HG02678 (cell line): ENCODE measurements around the gene MAD1L1.
A peak's percentile ranks its signal among the peaks of the same experiment; 100 is the strongest.

Experiments
- ATAC-seq: cut with Tn5 transposase; IDR thresholded peaks from one replicate; pipeline ENCODE4 v1.9.1; 2021; ENCODE audit warnings: mild to moderate bottlenecking, moderate library complexity; ENCODE audit not compliant: unreplicated experiment

Gene MAD1L1

DNA sequence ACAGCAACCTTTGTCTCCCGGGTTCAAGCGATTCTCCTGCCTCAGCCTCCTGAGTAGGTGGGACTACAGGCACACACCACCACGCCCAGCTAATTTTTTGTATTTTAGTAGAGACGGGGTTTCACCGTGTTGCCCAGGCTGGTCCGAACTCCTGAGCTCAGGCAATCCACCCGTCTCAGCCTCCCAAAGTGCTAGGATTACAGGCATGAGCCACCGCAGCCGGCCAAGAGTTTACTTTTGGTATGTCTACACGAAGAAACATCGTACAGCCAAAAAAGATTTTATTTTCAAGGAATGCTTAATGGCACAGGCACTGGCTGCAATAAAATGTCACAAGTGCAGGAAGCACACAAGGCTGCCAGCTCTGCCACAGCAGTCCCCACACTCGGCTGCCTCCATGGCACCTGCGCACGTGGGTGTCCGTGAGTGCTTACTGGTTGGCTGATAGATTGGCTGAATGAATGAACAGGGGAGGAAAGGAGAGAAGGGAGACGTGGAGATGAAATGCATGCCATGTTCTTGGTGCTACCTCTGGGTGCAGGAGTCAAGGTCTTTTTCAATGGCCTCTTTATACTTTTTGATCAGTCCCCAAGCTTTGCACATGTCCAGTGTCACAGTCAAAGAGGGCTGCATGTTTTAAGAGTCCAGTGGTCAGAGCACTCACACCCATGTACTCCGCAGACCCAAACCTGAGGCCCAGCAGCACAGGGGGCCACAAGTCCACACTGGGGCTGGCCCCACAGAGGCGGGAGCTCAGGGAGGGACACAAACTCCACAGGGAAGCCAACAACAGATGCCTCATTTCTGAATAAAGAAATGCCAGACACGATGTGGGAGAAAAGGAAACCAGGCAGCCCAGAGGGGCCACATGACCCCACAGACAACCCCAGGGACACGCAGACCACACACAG, 198.2 kb downstream of the MAD1L1 start:
- no peak for ATAC-seq

DNA sequence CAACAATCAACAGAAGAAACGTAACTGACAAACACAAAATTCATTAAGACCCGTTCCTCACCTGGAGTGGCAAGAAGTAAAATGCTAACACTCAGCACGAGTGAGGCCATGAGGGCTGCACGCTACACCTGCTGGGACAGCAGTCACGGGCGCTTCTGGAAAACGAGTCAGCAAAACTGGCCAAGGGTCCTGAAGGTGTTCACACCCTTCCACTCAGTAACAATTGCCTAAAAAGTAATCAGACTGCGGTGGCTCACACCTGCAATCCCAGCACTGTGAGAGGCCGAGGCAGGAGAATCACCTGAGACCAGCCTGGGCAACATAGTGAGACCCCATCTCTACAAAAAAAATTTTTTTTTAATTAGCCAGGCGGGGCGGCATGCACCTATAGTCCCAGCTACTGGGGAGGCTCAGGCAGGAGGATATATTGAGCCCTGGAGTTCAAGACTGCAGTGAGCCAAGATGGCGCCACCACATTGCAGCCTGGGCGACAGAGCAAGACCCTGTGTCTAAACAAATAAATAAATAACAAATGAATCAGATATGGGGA, 199.1 kb downstream of the MAD1L1 start:
- no peak for ATAC-seq

DNA sequence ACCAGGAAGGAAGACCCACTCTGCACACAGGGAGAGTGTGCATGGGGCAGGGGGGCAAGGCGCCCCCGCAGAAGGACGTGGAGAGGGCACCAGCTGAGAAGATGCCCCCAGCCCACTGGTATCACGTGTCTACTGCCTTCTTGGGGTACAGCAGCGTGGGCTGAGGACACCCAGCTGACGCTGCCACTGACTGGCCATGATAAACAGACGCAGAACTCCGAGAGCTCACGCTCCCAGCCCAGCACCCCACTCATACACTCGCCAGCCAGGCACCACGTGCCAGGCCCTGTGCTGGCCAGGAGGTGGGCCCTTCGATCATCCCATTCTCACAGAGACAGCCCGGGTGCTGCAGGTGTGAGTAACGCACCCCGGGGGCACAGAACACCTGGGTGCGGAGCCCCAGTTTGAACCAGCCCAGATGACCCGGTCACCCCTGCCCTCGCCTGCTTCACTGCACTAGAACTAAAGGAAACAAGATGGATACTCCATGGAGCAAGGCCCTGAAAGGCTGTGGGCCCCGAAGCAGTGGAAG, 199.8 kb downstream of the MAD1L1 start:
- ATAC-seq: no peak

DNA sequence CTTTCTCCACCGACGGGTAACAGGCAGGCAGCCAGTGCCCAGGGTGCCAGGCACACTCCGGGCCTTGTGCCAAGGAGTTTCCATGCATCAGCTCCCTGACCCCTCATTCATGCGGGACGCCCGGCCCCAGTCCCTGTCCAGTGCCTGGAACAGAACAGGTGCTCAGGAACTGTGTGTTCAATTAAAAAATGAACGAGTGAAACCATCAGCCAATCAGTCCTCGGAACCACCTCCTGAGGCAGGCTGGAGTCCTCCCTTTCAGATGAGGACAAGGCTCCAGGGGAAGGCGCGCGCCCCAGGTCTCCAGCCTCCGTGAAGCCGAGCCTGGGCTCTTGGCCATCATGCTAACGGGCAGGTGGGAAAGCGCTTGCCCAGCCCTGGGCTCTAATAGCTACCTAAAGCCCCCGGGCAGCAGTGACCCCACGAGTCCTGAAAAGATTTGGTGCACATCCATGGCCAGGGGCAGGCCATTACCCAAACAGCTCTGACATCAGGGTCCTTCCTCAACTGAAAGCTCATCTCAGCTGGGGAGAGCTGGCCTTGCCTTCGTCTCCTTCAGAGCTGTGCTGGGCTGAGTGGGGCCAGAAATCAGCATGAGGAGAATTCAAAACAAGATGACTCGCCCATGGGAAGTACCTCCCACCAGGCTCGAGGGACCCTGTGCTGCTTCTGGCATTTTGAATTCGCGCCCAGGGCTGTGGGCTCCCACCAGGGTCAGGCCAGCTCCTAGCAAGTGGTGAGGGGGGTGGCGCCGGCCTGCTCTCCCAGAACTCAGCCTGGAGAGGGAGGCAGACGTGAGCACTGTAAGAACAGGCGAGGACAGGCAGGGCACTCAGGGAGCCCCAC, 200.5 kb downstream of the MAD1L1 start:
- no peak for ATAC-seq

DNA sequence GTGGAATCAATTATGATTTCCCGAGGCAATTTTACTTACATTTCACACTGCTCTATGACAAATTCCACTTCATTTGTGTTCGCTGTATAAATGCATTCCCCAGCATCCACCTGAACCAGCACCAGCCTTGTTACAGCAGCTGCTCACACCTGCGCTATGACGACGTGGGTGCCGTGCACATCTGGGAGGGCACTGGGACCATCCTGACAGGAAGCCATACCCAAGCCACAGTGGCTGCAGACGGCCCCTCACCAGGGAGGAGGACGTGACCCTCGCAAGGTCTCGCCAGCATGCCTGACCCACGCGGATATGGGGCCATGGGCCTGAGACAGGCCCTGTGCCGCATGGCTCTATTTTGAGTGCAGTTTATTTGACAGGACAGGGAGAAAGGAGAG, 201.3 kb downstream of the MAD1L1 start:
- ATAC-seq: no peak

DNA sequence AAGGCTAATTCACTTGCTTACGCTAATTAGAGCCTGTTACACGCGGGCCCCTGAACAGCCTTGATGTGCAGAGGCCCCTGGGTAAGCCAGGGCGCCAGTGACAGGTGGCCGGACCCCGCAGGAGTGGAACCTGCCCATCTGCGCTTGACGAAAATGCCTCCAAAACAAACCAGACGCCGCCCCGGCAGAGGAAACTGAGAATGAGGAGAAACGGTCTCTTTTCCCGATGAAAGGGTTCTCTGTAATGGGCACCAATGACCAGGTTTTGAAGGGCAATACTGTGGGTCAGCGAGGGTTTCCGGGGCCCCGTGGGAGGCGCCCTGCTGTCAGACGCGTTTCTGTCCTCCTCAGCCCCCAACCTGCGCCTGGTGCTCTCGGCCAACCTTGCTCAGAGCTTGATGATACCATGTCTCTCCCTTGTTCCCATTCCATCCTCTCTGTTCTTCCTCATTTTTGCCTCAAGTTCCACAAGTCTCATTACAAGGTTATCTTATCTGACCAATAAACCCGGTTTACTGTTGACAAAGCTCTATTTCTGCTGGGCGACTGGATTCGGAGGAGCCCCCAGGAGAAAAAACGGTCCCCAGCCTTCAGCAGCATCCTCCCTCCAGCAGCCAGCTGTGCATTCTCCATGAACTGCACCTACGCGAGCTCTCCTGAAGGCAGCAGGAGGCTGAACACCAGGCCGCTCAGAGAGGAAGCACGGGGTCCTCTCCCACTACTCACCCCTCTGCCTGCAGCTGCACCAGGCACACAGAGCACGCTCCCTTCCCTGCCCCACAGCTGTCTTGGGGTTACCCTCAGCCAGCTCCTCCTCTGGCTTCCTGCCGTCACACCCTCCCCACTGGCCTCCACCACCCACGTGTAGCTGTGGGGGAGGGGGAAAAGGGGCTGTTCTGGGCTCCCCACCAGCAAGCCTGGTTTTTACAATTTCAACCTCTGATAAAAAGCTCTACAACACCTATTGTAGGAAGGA, 202.0 kb downstream of the MAD1L1 start:
- ATAC-seq: no peak

DNA sequence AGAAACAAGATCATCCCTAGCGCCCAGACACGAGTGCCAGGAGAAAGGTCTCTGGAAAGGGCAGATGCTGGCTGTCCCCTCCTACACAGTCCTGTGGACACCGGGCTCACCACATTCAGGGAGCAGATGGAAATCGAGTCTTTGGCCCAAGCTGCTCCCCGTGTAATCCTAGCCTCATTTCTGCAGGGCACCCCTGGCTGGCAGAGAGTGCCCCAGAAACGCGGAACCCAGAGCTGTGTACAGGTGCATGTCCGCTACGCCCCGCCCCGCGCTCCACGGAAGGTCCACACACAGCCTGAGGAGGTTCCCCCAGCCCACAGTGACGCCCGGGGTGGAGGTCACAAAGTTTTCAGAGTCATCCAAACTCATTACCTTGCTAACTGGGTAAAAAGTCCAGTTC, 202.8 kb downstream of the MAD1L1 start:
- ATAC-seq: no peak

DNA sequence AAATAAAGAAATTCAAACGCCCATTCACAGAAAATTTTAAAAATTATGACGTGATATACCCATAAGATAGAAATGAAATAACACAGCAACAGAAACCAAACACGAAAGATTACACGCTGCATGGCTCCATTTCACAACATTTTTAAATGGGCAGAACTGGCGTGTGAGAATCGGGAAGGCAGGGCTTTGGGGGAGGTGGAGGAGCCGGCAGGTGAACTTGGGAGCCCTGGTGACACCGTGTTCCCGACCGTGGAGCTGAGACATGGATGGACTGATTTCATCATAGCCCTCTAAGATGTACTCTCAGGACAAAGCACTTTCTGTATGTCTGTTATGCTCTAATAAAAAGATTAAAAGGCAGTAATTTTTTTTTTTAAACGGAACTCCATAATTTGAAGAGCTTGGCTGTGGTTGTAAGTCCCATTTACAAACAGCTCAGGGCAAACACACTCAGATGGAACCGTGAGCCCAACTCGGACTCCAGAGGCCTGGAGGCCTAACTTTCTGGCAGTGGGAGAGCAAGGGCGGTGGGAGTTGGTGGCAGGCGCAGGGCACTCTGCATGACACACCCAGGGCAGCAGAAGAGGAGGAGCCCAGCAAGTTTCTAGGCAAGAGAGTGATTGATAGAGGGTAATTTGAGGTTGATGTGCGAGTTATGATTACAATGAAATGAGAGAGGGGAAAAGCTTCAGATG, 203.4 kb downstream of the MAD1L1 start:
- ATAC-seq: no peak

DNA sequence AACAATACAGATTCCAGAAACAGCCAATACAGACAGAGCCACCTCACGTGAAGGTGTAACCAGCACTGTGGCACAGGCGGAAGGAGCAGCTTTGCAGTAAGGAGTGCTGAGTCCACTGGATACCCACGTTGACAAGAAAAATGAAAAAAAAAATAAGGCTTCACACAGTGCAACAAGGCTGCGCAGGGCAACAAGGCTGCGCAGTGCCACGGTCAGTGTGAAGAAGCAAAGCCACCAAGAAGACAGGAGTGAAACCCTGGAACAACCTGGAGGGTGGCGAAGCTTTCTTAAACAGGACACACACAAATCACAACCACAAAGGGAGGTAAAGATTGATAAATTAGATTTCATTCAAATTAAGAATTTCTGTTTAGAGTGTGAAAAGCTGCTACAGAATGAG, 204.0 kb downstream of the MAD1L1 start:
- ATAC-seq: no peak

DNA sequence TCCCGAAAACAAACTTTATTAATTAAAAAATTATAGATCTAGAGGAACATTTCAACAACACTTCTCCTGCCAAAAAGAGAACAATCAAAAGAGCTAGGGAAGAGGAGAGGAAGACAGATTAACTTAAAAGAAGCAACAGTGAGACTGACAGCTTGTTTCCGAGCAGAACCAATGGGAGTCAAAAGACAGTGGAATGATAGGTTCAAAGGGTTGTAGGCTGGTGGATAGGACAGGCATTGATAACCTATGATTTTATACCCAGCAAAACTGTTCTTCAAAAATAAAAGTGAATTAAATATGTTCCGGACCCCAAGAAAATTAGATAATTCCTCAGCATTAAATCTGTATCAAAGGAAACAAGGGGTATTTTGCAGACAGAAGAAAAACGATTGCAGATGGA, 207.6 kb downstream of the MAD1L1 start:
- no peak for ATAC-seq

DNA sequence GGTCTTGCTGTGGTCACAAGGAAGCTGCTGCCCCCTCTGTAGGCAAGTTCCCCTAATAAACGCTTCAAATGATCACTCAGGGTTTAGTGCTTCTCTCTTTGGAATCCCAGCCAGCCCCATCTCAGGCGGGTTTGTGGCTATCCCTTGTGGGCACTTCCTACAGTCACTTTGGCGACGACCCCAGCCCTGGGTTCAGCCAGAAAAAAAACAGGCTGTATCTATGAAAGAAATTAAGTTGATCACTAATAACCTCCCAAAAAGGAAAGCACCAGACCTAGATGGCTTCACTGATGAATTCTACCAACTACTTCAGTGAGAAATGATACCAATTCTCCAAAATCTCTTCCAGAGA, 208.2 kb downstream of the MAD1L1 start:
- ATAC-seq: no peak

DNA sequence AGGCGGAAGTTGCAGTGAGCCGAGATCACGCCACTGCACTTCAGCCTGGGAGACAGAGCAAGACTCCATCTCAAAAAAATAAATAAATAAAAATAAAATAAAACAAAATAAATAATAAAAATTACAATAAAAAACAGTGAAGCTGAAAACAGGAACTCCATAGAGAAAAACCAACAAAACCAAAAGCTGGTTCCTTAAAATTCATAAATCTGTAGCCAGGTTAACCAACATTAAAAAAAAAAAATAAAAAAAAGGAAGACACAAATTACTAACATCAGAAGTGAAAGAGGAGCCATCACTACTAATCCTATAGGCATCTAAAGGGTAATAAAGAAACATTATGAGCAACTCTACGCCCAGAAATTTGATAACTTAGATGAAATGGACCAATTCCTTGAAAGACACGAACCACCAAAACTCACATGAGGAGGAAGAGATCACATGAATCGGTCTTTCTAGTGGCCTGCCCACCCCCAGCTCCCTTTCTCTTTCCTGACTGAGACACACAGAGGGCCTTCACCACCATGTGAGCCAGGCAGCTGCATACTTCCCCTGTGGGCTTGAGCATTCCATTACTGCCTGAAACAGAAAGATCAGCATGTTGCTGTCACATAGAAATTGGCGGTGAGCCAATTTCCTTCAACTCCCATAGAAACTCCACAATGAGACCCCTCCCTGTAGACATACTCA, 208.7 kb downstream of the MAD1L1 start:
- no peak for ATAC-seq

DNA sequence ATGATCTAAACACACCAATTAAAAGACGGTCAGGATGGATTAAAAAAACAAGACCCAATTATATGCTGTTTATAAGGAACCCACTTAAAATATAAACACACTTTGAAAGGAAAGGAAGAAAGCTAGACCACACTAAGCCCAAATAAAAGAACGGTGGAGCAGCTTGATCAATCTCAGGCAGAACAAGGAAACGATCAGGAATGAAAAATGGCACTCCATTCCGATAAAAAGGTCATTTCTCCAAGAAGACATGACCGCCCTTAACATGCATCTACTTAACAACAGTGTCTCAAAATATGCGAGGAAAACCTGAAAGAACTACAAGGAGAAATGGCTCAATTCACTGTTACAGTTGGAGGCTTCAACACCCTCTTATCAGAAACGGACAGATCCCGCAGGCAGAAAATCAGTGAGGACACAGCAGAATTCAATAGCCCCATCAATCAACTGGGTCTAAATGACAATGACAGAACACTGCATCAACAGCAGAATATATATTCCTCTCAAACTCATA, 210.0 kb downstream of the MAD1L1 start:
- ATAC-seq: no peak

DNA sequence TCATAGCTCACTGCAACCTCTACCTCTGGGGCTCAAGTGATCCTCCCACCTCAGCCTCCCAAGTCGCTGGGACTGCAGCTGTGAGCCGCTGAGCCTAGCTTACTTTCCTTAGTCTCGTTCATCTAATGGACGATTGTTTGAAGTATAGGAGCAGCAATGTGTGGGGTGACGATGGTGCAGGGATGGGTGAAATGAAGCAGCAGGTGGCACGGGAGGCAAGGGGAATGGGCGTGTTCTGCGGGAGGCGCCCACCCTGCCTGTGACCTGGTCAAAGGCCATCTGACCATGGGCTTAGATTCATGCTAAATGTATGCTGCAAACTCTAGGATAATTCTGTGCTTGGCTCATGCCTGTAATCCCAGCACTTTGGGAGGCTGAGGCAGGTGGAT, 210.7 kb downstream of the MAD1L1 start:
- ATAC-seq: no peak

DNA sequence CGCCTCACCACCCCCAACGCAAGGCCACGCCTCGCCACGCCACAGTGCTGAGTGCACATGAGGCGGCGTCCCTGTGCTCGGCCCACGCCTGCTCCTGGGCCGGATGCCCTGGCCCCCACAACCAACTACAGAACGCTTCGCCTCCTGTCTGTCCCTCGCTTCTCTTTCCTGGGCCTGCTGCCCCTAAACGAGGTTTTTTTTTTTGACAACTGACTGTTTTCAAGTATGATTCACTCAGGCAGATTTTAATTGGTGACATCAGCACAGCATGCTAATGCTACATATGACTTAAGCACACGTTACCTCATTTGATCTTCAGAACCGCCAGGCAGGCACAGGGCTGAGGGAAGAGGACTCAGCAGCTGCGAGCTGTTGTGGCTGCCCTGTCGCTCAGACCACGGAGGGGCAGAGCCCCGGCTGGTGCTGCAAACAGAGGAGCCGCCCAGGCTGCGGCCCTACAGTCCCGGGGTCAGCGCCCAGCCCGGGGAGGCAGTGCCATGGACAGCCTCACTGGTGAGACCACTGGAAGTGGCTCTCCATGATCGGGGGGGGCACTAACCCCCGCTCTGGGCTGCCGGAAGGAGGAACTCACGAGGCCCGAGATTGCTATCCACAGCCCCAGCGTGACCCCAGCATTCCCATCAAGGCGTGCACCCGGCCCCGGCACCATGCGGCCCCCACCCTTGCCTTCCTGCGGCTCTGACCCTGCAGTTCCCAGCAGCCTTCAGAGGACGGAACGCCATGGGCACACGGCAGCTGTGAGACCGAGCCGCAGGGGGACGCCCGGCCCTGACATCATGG, 212.8 kb downstream of the MAD1L1 start:
- peak; percentile 78 for ATAC-seq

DNA sequence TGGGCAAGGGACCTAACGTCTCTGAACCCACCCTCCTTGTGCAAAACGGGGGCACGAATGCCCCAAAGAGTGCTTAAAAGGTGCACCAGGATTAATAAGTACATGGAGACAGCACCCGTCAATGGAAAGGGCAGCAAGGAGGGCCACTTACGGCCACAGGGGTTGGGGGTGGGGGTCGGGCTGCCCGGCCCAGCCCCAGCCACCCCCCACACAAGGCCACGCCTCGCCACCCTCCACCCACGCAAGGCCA, 213.4 kb downstream of the MAD1L1 start:
- no peak for ATAC-seq

DNA sequence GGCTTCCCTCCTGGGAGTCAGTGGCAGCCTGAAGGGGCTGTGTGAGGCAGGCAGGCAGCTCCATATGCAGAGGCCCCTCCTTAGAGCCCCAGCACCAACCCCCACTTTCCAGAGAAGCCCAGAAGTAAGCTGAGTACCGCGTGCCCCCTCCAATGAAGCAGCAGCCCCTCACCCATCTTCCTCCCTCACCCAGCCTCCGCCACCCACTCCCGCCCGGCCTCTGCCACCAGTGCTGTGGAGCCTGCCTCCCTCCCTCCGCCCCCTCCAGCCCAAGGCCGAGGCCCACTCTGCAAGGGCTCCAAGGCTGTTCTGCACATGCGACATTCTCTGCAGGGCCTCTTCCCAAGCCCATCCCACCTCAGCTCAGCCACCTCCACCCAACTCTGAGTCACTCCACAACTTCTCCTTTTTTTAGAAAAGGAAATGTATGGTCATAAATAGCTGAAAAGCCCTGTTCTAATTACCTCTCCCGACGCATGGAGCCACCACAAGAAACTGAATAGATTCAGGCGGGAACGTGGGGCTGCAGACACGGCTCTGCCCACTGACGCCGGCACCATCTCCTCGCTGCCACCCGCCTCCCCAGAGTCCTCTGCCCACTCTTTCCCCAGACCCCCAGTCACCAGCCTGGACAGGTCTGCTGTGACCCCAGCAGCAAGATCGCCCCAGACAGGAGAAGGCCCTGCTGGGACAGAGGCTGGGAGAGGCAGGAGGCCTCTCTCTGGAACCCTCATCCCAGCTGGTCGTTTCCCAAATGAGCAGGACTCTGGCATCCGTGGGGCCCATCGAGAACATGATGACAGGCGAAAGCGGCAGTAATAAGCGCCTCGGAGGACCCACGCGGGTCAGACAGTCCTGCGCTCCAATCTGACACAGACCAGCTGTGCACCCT, 213.9 kb downstream of the MAD1L1 start:
- ATAC-seq: no peak
